ENCODE data around the gene SPTBN5. TPM values are rescaled to one million over a fixed set of nuclear protein-coding genes. Genes with fewer than 3 reads are reported as not detected.

The SPTBN5 gene
- total RNA-seq, 2 experiments from 2014 or later: 0.11 to 0.14 TPM

GRCh38 chr15:41939986-41940385 is 46.1 kb upstream of the SPTBN5 start:
- no peak for TF ChIP-seq CTCF (IDR thresholded peaks at IDR 0.05)
- intact Hi-C loops (cut with micrococcal nuclease): no loop called here
- Mint-ChIP-seq H3K36me3 (ENCODE audit: low read depth) (peaks cover 24% of the 10 kb centered on the region), H3K4me3 (no peak overlapping the region), H3K27me3 (no peaks in the 10 kb centered on the region), H3K4me1 (ENCODE audit: low read depth) (peaks cover 47% of the 10 kb centered on the region), H3K27ac (peak overlapping the region; percentile 75), H3K9me3 (no peaks in the 10 kb centered on the region)
- DNase-seq (no peak), ATAC-seq (no peak)
- POLR2A ChIA-PET: interaction anchor here (0.6 to 1.2 kb wide), 3 partner anchors 22 to 1207 kb away, joined by 3 to 4 read pairs (median 3); no protein-coding TSS in a partner anchor
- CTCF ChIA-PET: interaction anchor here (1.3 to 1.5 kb wide), 2 partner anchors 13 to 18 kb away, joined by 4 read pairs; no protein-coding TSS in a partner anchor

GRCh38 chr15:41937568-41937923 is 43.7 kb upstream of the SPTBN5 start:
- POLR2A ChIA-PET: interaction anchor here (0.6 to 4.4 kb wide), 6 partner anchors 29 to 435 kb away, joined by 3 to 44 read pairs (median 4); partner anchors contain the start of gene EHD4
- intact Hi-C loops (cut with micrococcal nuclease): loop anchor here (2.0 kb wide), 1 partner anchor 33 kb away; no protein-coding TSS in a partner anchor
- Mint-ChIP-seq H3K36me3 (ENCODE audit: low read depth) (peaks cover 22% of the 10 kb centered on the region), H3K4me3 (peak overlapping the region; percentile 45), H3K4me1 (ENCODE audit: low read depth) (peaks cover 60% of the 10 kb centered on the region), H3K9me3 (no peaks in the 10 kb centered on the region), H3K27me3 (no peaks in the 10 kb centered on the region), H3K27ac (peak overlapping the region; percentile 98)
- no peak for TF ChIP-seq CTCF (IDR thresholded peaks at IDR 0.05)
- CTCF ChIA-PET: interaction anchor here (1.0 to 1.4 kb wide), 6 partner anchors 21 to 164 kb away, joined by 3 to 7 read pairs (median 4); partner anchors contain the start of gene EHD4
- ATAC-seq: no peak
- DNase-seq: no peak

- no peaks in the 10 kb centered on the region for H3K9me3 Mint-ChIP-seq
- H3K4me3 Mint-ChIP-seq: peak overlapping the region; percentile 45
- peaks cover 60% of the 10 kb centered on the region for H3K4me1 Mint-ChIP-seq (ENCODE audit: low read depth)
- peaks cover 20% of the 10 kb centered on the region for H3K36me3 Mint-ChIP-seq (ENCODE audit: low read depth)
- no peaks in the 10 kb centered on the region for H3K27me3 Mint-ChIP-seq
- intact Hi-C loops (cut with micrococcal nuclease): loop anchor here (2.0 kb wide), 1 partner anchor 34 kb away; no protein-coding TSS in a partner anchor
- ChIA-PET POLR2A (interaction anchor here (0.6 to 4.4 kb wide), 9 partner anchors 16 to 436 kb away, joined by 3 to 44 read pairs (median 3); partner anchors contain the start of gene EHD4), CTCF (interaction anchor here (0.8 to 1.4 kb wide), 7 partner anchors 21 to 164 kb away, joined by 3 to 7 read pairs (median 4); partner anchors contain the start of gene EHD4)
- TF ChIP-seq CTCF (IDR thresholded peaks at IDR 0.05): no peak
- peak overlapping the region; percentile 98 for H3K27ac Mint-ChIP-seq
- DNase-seq (peak; percentile 86), ATAC-seq (peak; percentile 73)
These were observed 43.1 kb upstream of the SPTBN5 start for GRCh38 chr15:41936649-41937567.

- no peak for ATAC-seq
- POLR2A ChIA-PET: interaction anchor here (1.2 to 4.4 kb wide), 5 partner anchors 17 to 104 kb away, joined by 3 to 44 read pairs (median 3); partner anchors contain the start of gene EHD4
These were observed 42.3 kb upstream of the SPTBN5 start for GRCh38 chr15:41936155-41936554.

More at GRCh38 chr15:41936155-41936554, 42.3 kb upstream of the SPTBN5 start:
- peaks cover 21% of the 10 kb centered on the region for H3K36me3 Mint-ChIP-seq (ENCODE audit: low read depth)
- no peaks in the 10 kb centered on the region for H3K27me3 Mint-ChIP-seq
- CTCF ChIA-PET: interaction anchor here (1.2 to 1.9 kb wide), 2 partner anchors 31 to 162 kb away, joined by 5 to 8 read pairs; partner anchors contain the start of gene MAPKBP1
- TF ChIP-seq CTCF (IDR thresholded peaks at IDR 0.05): no peak
- intact Hi-C loops (cut with micrococcal nuclease): loop anchor here (2.0 kb wide), 1 partner anchor 35 kb away; no protein-coding TSS in a partner anchor
- H3K9me3 Mint-ChIP-seq: no peaks in the 10 kb centered on the region
- H3K4me3 Mint-ChIP-seq: peak overlapping the region; percentile 26
- H3K4me1 Mint-ChIP-seq (ENCODE audit: low read depth): peaks cover 60% of the 10 kb centered on the region
- H3K27ac Mint-ChIP-seq: peak overlapping the region; percentile 98
- no peak for DNase-seq
